K562 (cell line): Measurements from ENCODE around the gene CASR. TPM values are rescaled to one million over a fixed set of nuclear protein-coding genes. Genes with fewer than 3 reads are reported as not detected.

Source experiments
- ATAC-seq: fragments of 200-7000 bp; cut with Tn5 transposase; 3 replicates; pipeline ENCODE4 v1.9.1; 2020; ENCODE audit warnings: moderate library complexity
- BruUV-seq: library from RNA; stranded (reverse); fragments of 400-500 nt; replicated peaks from 2 replicates; lab custom pipeline; 2021; lab: Mats Ljungman, UMichigan
- CTCF ChIA-PET: fragments of 300-600 bp; formaldehyde crosslinking; extraction: SDS; loops from one replicate; lab custom pipeline; 2021; ENCODE audit warnings: low intra/inter-chr PET ratio; lab: Yijun Ruan, JAX
- POLR2A ChIA-PET: fragments of 300-600, 350-650 bp; sonication (Branson Sonifier 250); formaldehyde crosslinking; extraction: SDS; loops from one replicate; lab custom pipeline; 2021; ENCODE audit warnings: antibody characterized with exemption, inconsistent platforms; lab: Yijun Ruan, JAX
- DNase-seq, 4 experiments: peaks; one replicate each; pipeline versions ENCODE4 v3.0.0 to v3.0.0-alpha.2; 2011 to 2018; ENCODE audit warnings: low spot score in 3 of 4, mixed read lengths in 3 of 4; ENCODE audit errors: extremely low read depth in 1 of 4
- FAIRE-seq: peaks from 2 replicates; lab custom pipeline; 2011; peaks lifted over from hg19 to GRCh38; lab: Jason Lieb, UNC
- H2AFZ ChIP-seq: 2 replicates; pipeline ENCODE4 v1.6.0; 2011; ENCODE audit warnings: low read depth, low read length, control low read depth, inconsistent platforms
- H3K27ac ChIP-seq: fragments of 200-600 bp; 3 replicates; pipeline ENCODE4 v1.8.0; 2011; ENCODE audit warnings: low read depth, mild to moderate bottlenecking, control low read depth, inconsistent platforms, low read length, moderate library complexity, mixed read lengths; ENCODE audit errors: extremely low read depth
- H3K27me3 ChIP-seq, 2 experiments: fragments of 300-600 bp in 1 of 2; 2 replicates in 1 of 2; 3 replicates in 1 of 2; pipeline versions ENCODE4 v1.6.0 to v1.8.0; 2011; ENCODE audit warnings: inconsistent platforms in 2 of 2, low read length in 2 of 2, mild to moderate bottlenecking in 1 of 2, mixed read lengths in 1 of 2, moderate library complexity in 1 of 2; ENCODE audit not compliant: control insufficient read depth in 2 of 2, insufficient read depth in 2 of 2
- H3K36me3 ChIP-seq: fragments of 300-600 bp; 3 replicates; pipeline ENCODE4 v1.8.0; 2011; ENCODE audit warnings: mild to moderate bottlenecking, low read length, inconsistent platforms; ENCODE audit not compliant: control insufficient read depth, insufficient read depth
- H3K4me1 ChIP-seq, 2 experiments: fragments of 200-600 bp in 1 of 2; replicated peaks in 1 of 2; 2 replicates in 1 of 2; 3 replicates in 1 of 2; pipeline versions ENCODE4 v1.5.1 to v1.8.0; 2011; ENCODE audit warnings: inconsistent platforms in 2 of 2, low read length in 2 of 2, mild to moderate bottlenecking in 1 of 2, mixed read lengths in 1 of 2, moderate library complexity in 1 of 2; ENCODE audit not compliant: control insufficient read depth in 2 of 2, insufficient read depth in 2 of 2
- H3K4me2 ChIP-seq: 2 replicates; pipeline ENCODE4 v1.6.1; 2011; ENCODE audit warnings: low read length, control low read depth, inconsistent platforms, mixed read lengths; ENCODE audit not compliant: insufficient read depth
- H3K4me3 ChIP-seq: fragments of 200-600 bp; sonication (generic), shearing (Covaris generic); 2 replicates; pipeline ENCODE4 v1.5.1; 2016; ENCODE audit warnings: control low read depth, inconsistent platforms
- H3K79me2 ChIP-seq: fragments of 200-600 bp; 3 replicates; pipeline ENCODE4 v1.8.0; 2011; ENCODE audit warnings: low read length, inconsistent platforms; ENCODE audit not compliant: control insufficient read depth, insufficient read depth
- H3K9ac ChIP-seq, 2 experiments: 2 replicates each; pipeline versions ENCODE4 v1.6.0 to v1.6.1; 2011; ENCODE audit warnings: low read depth in 2 of 2, low read length in 2 of 2, control low read depth in 1 of 2, inconsistent platforms in 1 of 2, mild to moderate bottlenecking in 1 of 2, mixed read lengths in 1 of 2; ENCODE audit not compliant: insufficient read depth in 1 of 2
- H3K9me1 ChIP-seq: one replicate; pipeline ENCODE4 v1.6.0; 2011; ENCODE audit warnings: inconsistent platforms, mild to moderate bottlenecking, low read length, moderate library complexity; ENCODE audit not compliant: control insufficient read depth, insufficient read depth
- H3K9me3 ChIP-seq: replicated peaks from 2 replicates; pipeline ENCODE4 v1.5.1; 2011; ENCODE audit warnings: low read depth, low read length, inconsistent platforms; ENCODE audit not compliant: control insufficient read depth, insufficient read depth
- H4K20me1 ChIP-seq: replicated peaks from 2 replicates; pipeline ENCODE4 v1.6.1; 2011; ENCODE audit warnings: low read length, inconsistent platforms, mixed read lengths; ENCODE audit not compliant: control insufficient read depth, insufficient read depth
- ERF ChIP-seq: fragments of 450-650 bp; formaldehyde crosslinking; IDR thresholded peaks from 2 replicates; pipeline ENCODE4 v1.4.0; 2020; ENCODE audit warnings: mild to moderate bottlenecking, mixed read lengths
- KLF6 ChIP-seq: fragments of 250-450 bp; sonication (Bioruptor Pico); IDR thresholded peaks from 2 replicates; pipeline ENCODE4 v1.4.0; 2020; ENCODE audit warnings: mild to moderate bottlenecking, moderate library complexity, borderline replicate concordance
- LCOR ChIP-seq: sonication (generic); formaldehyde crosslinking; IDR thresholded peaks from 2 replicates; pipeline ENCODE4 v1.8.0; 2022; ENCODE audit warnings: mild to moderate bottlenecking, missing genetic modification reagents
- ZBTB8A ChIP-seq: fragments of 450-650 bp; IDR thresholded peaks from 2 replicates; pipeline ENCODE4 v1.6.1; 2018; ENCODE audit warnings: mild to moderate bottlenecking, moderate library complexity; ENCODE audit not compliant: partially characterized antibody
- WGBS: fragments of 100-300 bp; shearing (Covaris generic); methylation state at CpG from one replicate; pipeline ENCODE4 v1.1.6; 2016; ENCODE audit warnings: low coverage, mixed read lengths; ENCODE audit not compliant: insufficient coverage; ENCODE audit errors: missing lambda C conversion rate; 5-methylcytosine and 5-hydroxymethylcytosine counted together
- in situ Hi-C: fragments of 300-500 bp; cut with MboI; formaldehyde crosslinking; loops from 4 replicates; pipeline ENCODE4 v1.15.0; 2018; ENCODE audit warnings: inconsistent platforms, mixed read lengths
- intact Hi-C: fragments of 100-400 bp; cut with micrococcal nuclease; formaldehyde crosslinking; loops from 2 replicates; pipeline ENCODE4 v1.14.2; 2022
- polyA plus RNA-seq, 8 experiments: library from polyadenylated mRNA; depleted of rRNA in 4 of 8; stranded (reverse) in 5 of 8; unstranded in 3 of 8; fragments of >200 nt; fragmentation: Nextera tagmentation in 2 of 8; fragmentation: Illumina TruSeq in 1 of 8; extraction: Ambion mirVana in 2 of 8; extraction: Trizol in 1 of 8; gene quantifications; 2 replicates each; pipeline versions ENCODE4 v1.2.1 to v1.2.3, GENCODE V29; 2011 to 2014; ENCODE audit warnings: inconsistent platforms in 1 of 8, missing spikeins in 1 of 8
- total RNA-seq, 7 experiments: library from RNA; depleted of rRNA in 6 of 7; stranded (reverse); fragments of >200 nt in 6 of 7; fragmentation: Illumina TruSeq in 2 of 7; extraction: Trizol in 2 of 7; gene quantifications; 2 replicates each; pipeline versions ENCODE4 v1.2.1 to v1.2.3, GENCODE V29; 2011 to 2021; ENCODE audit warnings: low replicate concordance in 1 of 7
- TF ChIP-seq, protein P1 (sequence below), 2 experiments: IDR thresholded peaks in 1 of 2; conservative IDR thresholded peaks in 1 of 2; 2 replicates each; pipeline ENCODE4 v1.6.1; 2016; ENCODE audit warnings: low read depth in 2 of 2, mild to moderate bottlenecking in 1 of 2, missing compliant biosample characterization in 1 of 2, missing genetic modification characterization in 1 of 2, moderate library complexity in 1 of 2

CASR gene
- total and polyA plus RNA-seq, 9 of the 15 experiments (the other 6 are each of a cell fraction or from before 2014, with no cell fraction given): not detected

DNA sequence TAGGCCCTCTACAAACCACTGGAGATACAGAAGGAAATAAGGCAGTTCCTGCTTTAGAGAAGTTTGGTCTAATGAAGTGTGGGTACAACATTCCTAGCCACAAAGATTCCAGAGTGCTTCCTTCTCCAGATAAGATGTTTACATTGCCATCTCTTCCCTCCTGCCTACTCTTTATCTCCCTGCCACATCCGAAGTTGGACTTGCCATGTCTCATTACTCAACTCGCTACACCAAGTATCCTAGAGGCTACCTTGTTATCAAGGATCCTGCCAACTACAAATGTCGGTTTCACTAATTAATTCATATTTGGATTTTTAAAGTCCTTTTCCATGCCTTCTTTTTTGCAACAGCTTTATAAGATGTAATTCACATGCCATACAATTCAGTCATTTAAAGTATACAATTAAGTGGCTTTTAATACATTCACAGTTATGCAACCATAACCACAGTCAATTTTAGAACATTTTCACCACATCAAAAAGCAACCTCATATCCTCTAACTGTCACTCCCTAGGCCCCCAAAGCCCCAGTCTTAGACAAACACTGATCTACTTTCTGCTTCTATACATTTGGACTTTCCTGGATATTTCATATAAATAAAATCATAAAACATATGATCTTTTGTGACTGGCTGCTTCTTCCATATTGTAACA is 87.9 kb downstream of the CASR start:
- intact Hi-C loops: no loop called here
- POLR2A ChIA-PET: no interaction called here

More for the DNA sequence above, 87.9 kb downstream of the CASR start:
- Histone ChIP-seq H3K27ac (no peak overlapping the region), H3K4me2 (no peak overlapping the region), H2AFZ (no peak overlapping the region), H4K20me1 (no peaks in the 10 kb centered on the region), H3K9me1 (no peaks in the 10 kb centered on the region), H3K9me3 (no peaks in the 10 kb centered on the region), H3K36me3 (no peaks in the 10 kb centered on the region), H3K79me2 (no peaks in the 10 kb centered on the region), H3K27me3 (no peaks in the 10 kb centered on the region), H3K9ac (no peak overlapping the region), H3K4me1 (no peaks in the 10 kb centered on the region), H3K4me3 (no peak overlapping the region)
- BruUV-seq: no TSS peak
- no peak for DNase-seq
- FAIRE-seq: no peak
- TF ChIP-seq, protein P1, sequence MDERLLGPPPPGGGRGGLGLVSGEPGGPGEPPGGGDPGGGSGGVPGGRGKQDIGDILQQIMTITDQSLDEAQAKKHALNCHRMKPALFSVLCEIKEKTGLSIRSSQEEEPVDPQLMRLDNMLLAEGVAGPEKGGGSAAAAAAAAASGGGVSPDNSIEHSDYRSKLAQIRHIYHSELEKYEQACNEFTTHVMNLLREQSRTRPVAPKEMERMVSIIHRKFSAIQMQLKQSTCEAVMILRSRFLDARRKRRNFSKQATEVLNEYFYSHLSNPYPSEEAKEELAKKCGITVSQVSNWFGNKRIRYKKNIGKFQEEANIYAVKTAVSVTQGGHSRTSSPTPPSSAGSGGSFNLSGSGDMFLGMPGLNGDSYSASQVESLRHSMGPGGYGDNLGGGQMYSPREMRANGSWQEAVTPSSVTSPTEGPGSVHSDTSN (CRISPR knock-in tag; IDR thresholded peaks at IDR 0.05; ENCODE audit: low read depth): no peak
- TF ChIP-seq, protein P1 (tag; conservative IDR thresholded peaks at IDR 0.05; ENCODE audit: low read depth): no peak
- TF ChIP-seq LCOR (CRISPR knock-in tag) (no peak), ERF (CRISPR knock-in tag) (no peak), ZBTB8A (no peak), KLF6 (CRISPR knock-in tag) (no peak)
- no peak for ATAC-seq
- WGBS: 0% methylated on average over 3 of the region's 3 CpGs
- CTCF ChIA-PET: no interaction called here
- in situ Hi-C loops: no loop called here
